ENCODE results near the gene SETBP1. TPM values are rescaled to one million over a fixed set of nuclear protein-coding genes. Genes with fewer than 3 reads are reported as not detected.

Gene SETBP1
- total RNA-seq, 1 experiment from 2014 or later: 4.0 TPM

DNA sequence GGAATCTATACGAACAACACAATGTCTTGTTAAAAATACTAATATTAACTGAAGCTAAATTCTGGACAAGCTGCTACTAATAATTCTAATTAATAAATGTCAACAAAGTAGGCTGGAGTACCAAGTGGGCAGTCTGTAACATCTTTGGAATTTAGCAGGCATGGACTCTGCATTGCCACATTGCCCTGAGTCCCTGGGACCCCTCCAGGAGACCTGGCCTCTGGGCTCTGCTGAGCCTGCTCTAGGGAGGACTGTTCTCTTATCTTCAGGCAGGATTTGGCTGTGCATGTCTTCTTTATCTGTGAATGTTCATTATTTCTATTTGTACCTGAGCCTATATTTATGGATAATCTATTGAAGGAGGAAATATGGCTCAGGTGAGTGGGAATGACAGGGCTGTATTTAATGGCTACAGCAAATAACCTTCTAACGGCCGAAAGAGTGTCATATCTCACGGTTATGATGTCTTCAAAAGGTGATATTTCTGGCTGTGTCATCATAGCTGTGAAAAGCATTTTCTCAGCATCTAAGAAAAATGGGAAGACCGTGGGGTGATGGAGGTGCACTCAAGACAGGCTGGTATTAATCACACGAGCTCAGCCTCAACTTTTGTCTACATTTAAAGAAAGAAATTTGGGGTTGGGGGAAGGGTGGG is 28.6 kb upstream of the SETBP1 start:
- BruUV-seq (replicated peaks): no TSS peak
- Histone ChIP-seq H3K9me3 (no peaks in the 10 kb centered on the region), H3K4me3 (ENCODE audit: low read depth, low read length) (no peak overlapping the region), H3K27me3 (replicated peaks; ENCODE audit: control insufficient read depth, insufficient read depth, low read length) (no peaks in the 10 kb centered on the region), H3K36me3 (ENCODE audit: control insufficient read depth, insufficient read depth, low read length) (no peaks in the 10 kb centered on the region), H3K4me1 (peaks cover 15% of the 10 kb centered on the region)
- CTCF ChIA-PET: no interaction called here
- Mint-ChIP-seq H3K9me3 (ENCODE audit: unreplicated experiment) (no peaks in the 10 kb centered on the region), H3K27ac (ENCODE audit: unreplicated experiment) (no peak overlapping the region), H3K27me3 (ENCODE audit: insufficient read depth, unreplicated experiment) (no peaks in the 10 kb centered on the region), H3K4me1 (ENCODE audit: low read depth, unreplicated experiment) (no peaks in the 10 kb centered on the region), H3K4me3 (ENCODE audit: unreplicated experiment) (no peak overlapping the region), H3K36me3 (ENCODE audit: insufficient read depth, unreplicated experiment) (no peaks in the 10 kb centered on the region)
- intact Hi-C loops (cut with micrococcal nuclease; ENCODE audit: unreplicated experiment): no loop called here
- POLR2A ChIA-PET: no interaction called here
- peak in 1 of 2 experiments; percentile 1 for DNase-seq
- TF ChIP-seq, protein P1, sequence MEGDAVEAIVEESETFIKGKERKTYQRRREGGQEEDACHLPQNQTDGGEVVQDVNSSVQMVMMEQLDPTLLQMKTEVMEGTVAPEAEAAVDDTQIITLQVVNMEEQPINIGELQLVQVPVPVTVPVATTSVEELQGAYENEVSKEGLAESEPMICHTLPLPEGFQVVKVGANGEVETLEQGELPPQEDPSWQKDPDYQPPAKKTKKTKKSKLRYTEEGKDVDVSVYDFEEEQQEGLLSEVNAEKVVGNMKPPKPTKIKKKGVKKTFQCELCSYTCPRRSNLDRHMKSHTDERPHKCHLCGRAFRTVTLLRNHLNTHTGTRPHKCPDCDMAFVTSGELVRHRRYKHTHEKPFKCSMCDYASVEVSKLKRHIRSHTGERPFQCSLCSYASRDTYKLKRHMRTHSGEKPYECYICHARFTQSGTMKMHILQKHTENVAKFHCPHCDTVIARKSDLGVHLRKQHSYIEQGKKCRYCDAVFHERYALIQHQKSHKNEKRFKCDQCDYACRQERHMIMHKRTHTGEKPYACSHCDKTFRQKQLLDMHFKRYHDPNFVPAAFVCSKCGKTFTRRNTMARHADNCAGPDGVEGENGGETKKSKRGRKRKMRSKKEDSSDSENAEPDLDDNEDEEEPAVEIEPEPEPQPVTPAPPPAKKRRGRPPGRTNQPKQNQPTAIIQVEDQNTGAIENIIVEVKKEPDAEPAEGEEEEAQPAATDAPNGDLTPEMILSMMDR (IDR thresholded peaks at IDR 0.05; ENCODE audit: insufficient read depth in 1 of 2, low read depth in 1 of 2, low read length in 1 of 2, severe bottlenecking in 1 of 2, unreplicated experiment in 1 of 2): no peak

DNA sequence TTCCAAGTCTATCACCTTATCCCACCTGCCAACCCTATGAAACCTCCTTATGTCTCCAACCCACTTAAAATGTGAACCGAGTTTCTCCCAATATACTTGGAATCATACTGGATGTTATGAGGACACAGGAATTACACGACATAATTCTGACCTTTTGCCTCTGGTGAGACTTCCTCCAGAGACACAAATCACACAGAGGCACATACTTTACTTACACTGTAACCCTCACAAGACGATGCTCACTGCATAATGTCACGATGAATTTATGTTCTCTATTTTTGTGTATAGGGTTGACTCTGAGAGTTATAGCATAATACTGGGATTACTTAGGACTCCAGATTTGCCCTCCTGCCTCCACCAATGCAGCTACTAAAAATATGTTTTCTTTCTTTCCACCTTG is 28.0 kb upstream of the SETBP1 start:
- no TSS peak for BruUV-seq (replicated peaks)
- no peaks in the 10 kb centered on the region for H3K36me3 Mint-ChIP-seq (ENCODE audit: insufficient read depth, unreplicated experiment)
- peak overlapping the region; percentile 57 for H3K27ac Mint-ChIP-seq (ENCODE audit: unreplicated experiment)
- TF ChIP-seq, protein P1 (IDR thresholded peaks at IDR 0.05; ENCODE audit: insufficient read depth in 1 of 2, low read depth in 1 of 2, low read length in 1 of 2, severe bottlenecking in 1 of 2, unreplicated experiment in 1 of 2): no peak
- no peaks in the 10 kb centered on the region for H3K36me3 ChIP-seq (ENCODE audit: control insufficient read depth, insufficient read depth, low read length)
- POLR2A ChIA-PET: no interaction called here
- H3K27me3 ChIP-seq (replicated peaks; ENCODE audit: control insufficient read depth, insufficient read depth, low read length): no peaks in the 10 kb centered on the region
- no peaks in the 10 kb centered on the region for H3K4me1 Mint-ChIP-seq (ENCODE audit: low read depth, unreplicated experiment)
- CTCF ChIA-PET: no interaction called here
- H3K27me3 Mint-ChIP-seq (ENCODE audit: insufficient read depth, unreplicated experiment): no peaks in the 10 kb centered on the region
- intact Hi-C loops (cut with micrococcal nuclease; ENCODE audit: unreplicated experiment): no loop called here
- H3K4me3 Mint-ChIP-seq (ENCODE audit: unreplicated experiment): no peak overlapping the region
- peaks cover 15% of the 10 kb centered on the region for H3K4me1 ChIP-seq
- H3K9me3 ChIP-seq: no peaks in the 10 kb centered on the region
- DNase-seq: no peak
- H3K9me3 Mint-ChIP-seq (ENCODE audit: unreplicated experiment): no peaks in the 10 kb centered on the region
- H3K4me3 ChIP-seq (ENCODE audit: low read depth, low read length): no peak overlapping the region

DNA sequence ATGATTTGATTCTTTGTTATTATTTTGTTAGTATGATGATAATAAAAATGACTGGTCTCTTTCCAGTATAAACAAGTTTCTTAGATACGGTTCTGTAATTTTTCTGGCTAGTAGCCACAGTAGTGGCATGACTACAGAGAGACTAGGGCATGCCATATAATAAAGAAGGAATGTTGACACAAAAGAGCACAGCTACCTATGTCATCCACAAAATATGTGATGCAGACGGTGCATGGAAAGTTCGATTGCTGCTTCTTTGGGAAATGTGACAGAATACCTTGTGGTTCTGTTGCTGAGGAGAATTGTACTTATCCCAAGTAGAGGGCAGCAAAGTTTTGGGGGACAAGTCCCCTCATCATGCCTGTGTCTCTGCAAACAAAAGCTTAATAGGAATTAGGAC is 26.1 kb upstream of the SETBP1 start:
- H3K27me3 ChIP-seq (replicated peaks; ENCODE audit: control insufficient read depth, insufficient read depth, low read length): no peaks in the 10 kb centered on the region
- Mint-ChIP-seq H3K9me3 (ENCODE audit: unreplicated experiment) (no peaks in the 10 kb centered on the region), H3K27me3 (ENCODE audit: insufficient read depth, unreplicated experiment) (no peaks in the 10 kb centered on the region), H3K27ac (ENCODE audit: unreplicated experiment) (no peak overlapping the region), H3K36me3 (ENCODE audit: insufficient read depth, unreplicated experiment) (no peaks in the 10 kb centered on the region), H3K4me3 (ENCODE audit: unreplicated experiment) (no peak overlapping the region), H3K4me1 (ENCODE audit: low read depth, unreplicated experiment) (no peaks in the 10 kb centered on the region)
- CTCF ChIA-PET: no interaction called here
- TF ChIP-seq, protein P1 (IDR thresholded peaks at IDR 0.05; ENCODE audit: insufficient read depth in 1 of 2, low read depth in 1 of 2, low read length in 1 of 2, severe bottlenecking in 1 of 2, unreplicated experiment in 1 of 2): no peak
- no peaks in the 10 kb centered on the region for H3K9me3 ChIP-seq
- H3K4me1 ChIP-seq: peaks cover 15% of the 10 kb centered on the region
- POLR2A ChIA-PET: no interaction called here
- BruUV-seq (replicated peaks): no TSS peak
- DNase-seq: no peak
- intact Hi-C loops (cut with micrococcal nuclease; ENCODE audit: unreplicated experiment): no loop called here
- no peak overlapping the region for H3K4me3 ChIP-seq (ENCODE audit: low read depth, low read length)
- no peaks in the 10 kb centered on the region for H3K36me3 ChIP-seq (ENCODE audit: control insufficient read depth, insufficient read depth, low read length)
